ENCODE measurements around the gene BMPR1B.

- TF ChIP-seq HOXB6 (CRISPR knock-in tag; IDR thresholded peaks at IDR 0.05; ENCODE audit: borderline replicate concordance) (no peak), FOXJ3 (CRISPR knock-in tag; IDR thresholded peaks at IDR 0.05) (no peak), ARNT (IDR thresholded peaks at IDR 0.05) (no peak), NFXL1 (CRISPR knock-in tag; IDR thresholded peaks at IDR 0.05) (no peak), POLR2A (conservative IDR thresholded peaks at IDR 0.05) (no peak), JUNB (CRISPR knock-in tag; conservative IDR thresholded peaks at IDR 0.05) (no peak)
These were observed 247.2 kb downstream of the BMPR1B start for GRCh38 chr4:95004912-95005311.
